Mesodermal cell (in vitro differentiated cells): ENCODE measurements around the gene GHITM.
"Not testable (repeated sequence)": the region's sequence is repeated elsewhere in the genome, so short reads cannot be mapped to it uniquely, and the experiment has no call there.

ENCODE experiments used
- H3K27ac ChIP-seq: 2 replicates; pipeline ENCODE4 v1.7.0; 2013; ENCODE audit warnings: mild to moderate bottlenecking, low read depth, low read length, moderate library complexity; ENCODE audit not compliant: severe bottlenecking
- H3K36me3 ChIP-seq: 2 replicates; pipeline ENCODE4 v1.7.1; 2013; ENCODE audit warnings: mild to moderate bottlenecking, low read length, moderate library complexity; ENCODE audit not compliant: control insufficient read depth, insufficient read depth
- H3K4me1 ChIP-seq: one replicate; pipeline ENCODE4 v1.7.1; 2013; ENCODE audit warnings: mild to moderate bottlenecking, low read length; ENCODE audit not compliant: insufficient read depth, control insufficient read depth, poor library complexity, severe bottlenecking
- H3K4me3 ChIP-seq: 2 replicates; pipeline ENCODE4 v1.7.0; 2013; ENCODE audit warnings: low read length, control low read depth, mild to moderate bottlenecking; ENCODE audit not compliant: insufficient read depth, poor library complexity, severe bottlenecking; ENCODE audit errors: extremely low read depth
- H3K9me3 ChIP-seq: 2 replicates; pipeline ENCODE4 v1.7.1; 2013; ENCODE audit warnings: mild to moderate bottlenecking, low read length, moderate library complexity; ENCODE audit not compliant: control insufficient read depth
- WGBS, 2 experiments: methylation state at CpG; one replicate each; pipeline ENCODE4 v1.1.5; 2013; ENCODE audit warnings: missing lambda C conversion rate in 2 of 2; ENCODE audit not compliant: insufficient coverage in 2 of 2; 5-methylcytosine and 5-hydroxymethylcytosine counted together

Gene GHITM

DNA sequence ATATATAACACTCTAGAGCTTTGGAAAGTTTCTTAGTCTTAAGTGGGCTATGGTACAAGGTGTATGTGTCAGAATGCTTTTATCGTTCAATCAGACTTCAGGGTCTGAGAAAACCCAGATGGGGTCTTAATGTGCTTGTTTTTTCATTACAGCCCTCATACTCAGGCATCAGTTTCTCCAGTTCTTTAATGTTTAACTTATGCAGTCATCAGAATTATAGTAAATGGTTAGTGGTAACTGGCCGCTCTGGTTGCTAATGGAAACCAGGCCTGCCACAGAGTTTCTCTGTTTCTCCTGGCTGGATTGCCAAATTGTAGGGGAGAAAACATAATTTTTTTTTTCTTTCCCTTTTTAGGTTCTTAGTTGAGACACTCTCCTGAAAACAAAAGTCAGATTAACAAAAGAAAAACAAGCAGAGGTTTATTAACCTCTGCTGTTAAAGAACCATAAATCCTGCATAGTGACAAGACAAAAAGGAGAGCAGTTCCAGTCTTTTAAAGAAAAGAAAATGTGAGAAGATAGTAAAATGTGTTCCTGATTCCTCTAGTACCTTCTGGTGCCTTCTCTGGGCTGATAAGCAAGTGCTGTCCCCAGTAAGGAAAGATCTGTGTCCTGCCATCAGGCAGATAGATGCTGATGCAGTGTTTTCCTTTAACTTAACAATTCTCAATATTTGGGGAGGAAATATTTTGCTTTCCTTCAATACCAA, 21.5 kb upstream of the GHITM start:
- no peaks in the 10 kb centered on the region for H3K36me3 ChIP-seq
- no peaks in the 10 kb centered on the region for H3K4me1 ChIP-seq
- H3K9me3 ChIP-seq: no peaks in the 10 kb centered on the region
- WGBS, 2 experiments: 80% methylated on average over 1 of the region's 2 CpGs; no CpG with 5 or more reads in 1 of the 2 experiments
- H3K4me3 ChIP-seq: no peak overlapping the region
- no peak overlapping the region for H3K27ac ChIP-seq

DNA sequence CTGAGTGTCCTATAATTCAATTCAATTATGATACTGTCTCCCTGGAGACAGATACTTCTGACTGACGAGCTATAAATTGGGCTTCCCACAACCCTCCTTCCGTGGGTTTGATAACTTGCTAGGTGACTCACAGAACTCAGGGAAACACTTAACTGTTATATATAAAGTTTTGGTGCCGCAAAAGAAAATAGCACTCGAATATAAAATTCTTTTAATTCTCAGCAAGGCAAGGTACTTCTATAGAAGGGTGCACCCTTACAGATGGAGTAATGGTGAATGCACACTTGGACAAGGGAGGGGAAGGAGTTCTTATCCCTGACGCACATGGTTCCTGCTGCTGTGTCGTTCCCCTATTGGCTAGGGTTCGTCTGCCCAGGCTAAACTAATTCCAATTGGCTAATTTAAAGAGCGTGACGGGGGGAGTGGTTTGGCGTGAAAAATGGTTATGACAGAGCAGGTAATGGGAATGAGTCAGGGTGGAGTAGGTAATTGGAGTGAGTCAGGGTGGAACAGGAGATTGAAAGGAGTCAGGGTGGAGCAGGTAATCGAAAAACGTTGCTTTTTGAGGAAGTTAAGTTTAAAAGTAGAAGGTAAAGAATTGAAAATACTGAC, 20.8 kb upstream of the GHITM start:
- WGBS, 2 experiments: 89 to 97% methylated on average over 5 to 7 of the region's 12 CpGs
- Histone ChIP-seq H3K4me3 (no peak overlapping the region), H3K36me3 (no peaks in the 10 kb centered on the region), H3K4me1 (no peaks in the 10 kb centered on the region), H3K27ac (no peak overlapping the region), H3K9me3 (no peaks in the 10 kb centered on the region)

DNA sequence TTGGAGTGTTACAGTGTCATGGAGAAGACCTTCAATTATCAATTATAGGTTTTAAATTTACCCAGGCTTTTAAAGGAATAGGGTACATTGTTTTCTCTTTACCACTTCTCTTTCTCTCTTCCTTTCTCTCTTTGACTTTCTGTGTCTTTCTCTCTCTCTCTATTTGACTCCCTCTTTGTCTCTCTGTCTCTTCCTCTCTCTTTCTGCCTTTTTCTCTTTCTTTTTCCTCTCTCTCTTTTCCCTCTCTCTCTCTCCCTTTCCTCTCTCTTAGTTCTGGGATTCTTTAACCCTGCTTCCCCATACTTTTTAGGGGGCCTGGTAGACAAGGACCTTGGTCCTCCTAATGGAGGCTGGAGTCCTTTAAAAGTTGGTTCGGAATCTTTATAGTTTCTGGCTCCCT, 15.9 kb upstream of the GHITM start:
- peaks cover 11% of the 10 kb centered on the region for H3K9me3 ChIP-seq
- H3K27ac ChIP-seq: no peak overlapping the region
- H3K36me3 ChIP-seq: no peaks in the 10 kb centered on the region
- no CpG with 5 or more reads among the region's 1 CpG for WGBS, 2 experiments
- H3K4me3 ChIP-seq: no peak overlapping the region
- no peaks in the 10 kb centered on the region for H3K4me1 ChIP-seq

DNA sequence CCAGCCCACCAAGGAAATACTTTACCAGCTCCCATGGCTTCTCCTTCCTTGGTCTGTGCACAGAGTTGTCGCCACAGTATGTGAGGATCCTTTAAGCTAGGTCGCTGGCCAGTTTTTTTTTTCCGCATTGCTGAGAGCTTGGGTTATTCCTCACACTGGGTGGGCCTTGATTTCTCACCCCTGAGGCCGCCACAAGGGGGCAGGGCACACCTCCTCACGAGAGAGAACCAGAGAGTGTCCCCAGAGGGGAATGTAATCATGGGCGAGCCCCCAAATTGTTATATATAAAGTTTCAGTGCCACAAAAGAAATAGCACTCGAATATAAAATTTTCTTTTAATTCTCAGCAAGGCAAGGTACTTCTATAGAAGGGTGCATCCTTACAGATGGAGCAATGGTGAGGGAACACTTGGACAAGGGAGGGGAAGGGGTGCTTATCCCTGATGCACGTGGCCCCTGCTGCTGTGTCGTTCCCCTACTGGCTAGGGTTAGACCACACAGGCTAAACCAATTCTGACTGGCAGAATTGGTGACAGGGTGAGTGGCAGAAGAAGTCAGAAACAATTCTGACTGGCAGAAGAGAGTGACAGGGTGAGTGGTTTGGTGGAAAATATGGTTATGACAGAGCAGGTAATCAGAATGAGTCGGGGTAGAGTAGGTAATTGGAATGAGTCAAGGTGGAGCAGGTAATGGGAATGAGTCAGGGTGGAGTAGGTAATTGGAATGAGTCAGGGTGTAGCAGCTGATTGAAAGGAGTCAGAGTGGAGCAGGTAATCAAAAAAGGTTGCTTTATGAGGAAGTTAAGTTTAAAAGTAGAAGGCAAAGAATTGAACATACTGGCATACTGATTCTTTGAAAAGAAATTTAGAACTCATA, 13.2 kb upstream of the GHITM start:
- H3K27ac ChIP-seq, H3K4me1 ChIP-seq, H3K36me3 ChIP-seq, H3K4me3 ChIP-seq: not testable (repeated sequence)
- H3K9me3 ChIP-seq: peaks cover 11% of the 10 kb centered on the region
- 79 to 86% methylated on average over 4 to 6 of the region's 10 CpGs for WGBS, 2 experiments

DNA sequence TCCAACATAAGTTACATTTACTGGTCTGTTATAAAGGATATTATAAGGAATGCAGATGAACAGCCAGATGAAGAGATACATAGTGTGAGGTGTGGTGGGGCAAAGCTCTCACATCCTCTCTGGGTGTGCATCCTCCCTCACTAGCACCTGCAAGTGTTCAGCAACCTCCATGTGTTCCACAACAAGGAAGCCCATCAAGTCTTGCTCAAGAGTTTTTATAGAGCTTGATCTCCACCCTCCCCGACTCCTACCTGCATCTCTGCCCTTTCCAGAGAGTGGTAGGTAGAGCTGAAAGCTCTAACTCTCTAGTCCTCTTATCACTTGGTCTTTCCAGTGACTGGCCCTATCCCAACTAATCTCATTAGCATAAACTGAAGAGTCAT, 12.5 kb upstream of the GHITM start:
- 100% methylated on average over 1 of the region's 1 CpG; no CpG with 5 or more reads in 1 of the 2 experiments for WGBS, 2 experiments
- Histone ChIP-seq H3K36me3 (no peaks in the 10 kb centered on the region), H3K4me1 (no peaks in the 10 kb centered on the region), H3K27ac (no peak overlapping the region), H3K9me3 (peaks cover 11% of the 10 kb centered on the region), H3K4me3 (no peak overlapping the region)

DNA sequence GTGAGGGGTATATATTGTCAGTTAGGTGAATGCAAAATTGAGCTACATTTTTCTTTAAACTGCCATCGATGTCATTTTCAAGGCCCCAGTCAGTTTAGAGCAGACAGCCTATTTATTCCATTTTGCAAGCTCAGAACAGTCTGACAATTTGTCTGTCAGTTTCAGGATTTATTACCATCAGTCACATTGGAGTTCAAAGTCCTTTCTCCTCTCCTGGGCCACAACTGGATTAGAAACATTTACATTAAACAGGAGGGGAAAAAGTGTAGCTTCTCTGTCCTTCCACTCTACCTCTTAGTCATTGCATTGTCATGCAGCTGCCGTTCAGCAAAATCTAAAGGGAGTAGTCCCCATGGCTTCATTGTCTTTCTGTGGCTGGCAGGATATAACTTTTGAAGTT, 3.5 kb upstream of the GHITM start:
- Histone ChIP-seq H3K4me3 (no peak overlapping the region), H3K27ac (no peak overlapping the region), H3K9me3 (no peaks in the 10 kb centered on the region), H3K4me1 (no peaks in the 10 kb centered on the region), H3K36me3 (no peaks in the 10 kb centered on the region)
- 76% methylated on average over 2 of the region's 2 CpGs; no CpG with 5 or more reads in 1 of the 2 experiments for WGBS, 2 experiments

DNA sequence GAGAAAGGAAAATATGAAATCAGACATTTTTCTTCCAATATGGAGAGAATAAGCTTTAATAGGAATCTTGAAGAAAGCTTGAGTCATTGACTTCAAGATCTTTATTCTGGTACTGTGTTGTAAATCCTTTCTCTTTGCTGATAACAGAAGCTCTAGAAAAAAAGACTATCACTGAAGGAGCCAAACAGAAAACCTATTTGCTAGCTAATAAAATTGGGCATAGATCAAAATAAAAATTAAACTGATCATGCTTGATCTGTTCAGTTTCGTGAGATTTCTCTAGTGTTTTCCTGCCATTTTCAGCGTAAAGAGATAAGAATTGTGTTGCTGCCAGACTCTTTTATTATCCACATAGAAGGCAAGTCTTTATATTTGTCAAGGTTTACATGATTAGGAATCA, 1.5 kb upstream of the GHITM start:
- Histone ChIP-seq H3K9me3 (no peaks in the 10 kb centered on the region), H3K4me1 (no peaks in the 10 kb centered on the region), H3K36me3 (peaks cover 15% of the 10 kb centered on the region), H3K27ac (no peak overlapping the region), H3K4me3 (no peak overlapping the region)
- WGBS, 2 experiments: no CpG with 5 or more reads among the region's 2 CpGs

DNA sequence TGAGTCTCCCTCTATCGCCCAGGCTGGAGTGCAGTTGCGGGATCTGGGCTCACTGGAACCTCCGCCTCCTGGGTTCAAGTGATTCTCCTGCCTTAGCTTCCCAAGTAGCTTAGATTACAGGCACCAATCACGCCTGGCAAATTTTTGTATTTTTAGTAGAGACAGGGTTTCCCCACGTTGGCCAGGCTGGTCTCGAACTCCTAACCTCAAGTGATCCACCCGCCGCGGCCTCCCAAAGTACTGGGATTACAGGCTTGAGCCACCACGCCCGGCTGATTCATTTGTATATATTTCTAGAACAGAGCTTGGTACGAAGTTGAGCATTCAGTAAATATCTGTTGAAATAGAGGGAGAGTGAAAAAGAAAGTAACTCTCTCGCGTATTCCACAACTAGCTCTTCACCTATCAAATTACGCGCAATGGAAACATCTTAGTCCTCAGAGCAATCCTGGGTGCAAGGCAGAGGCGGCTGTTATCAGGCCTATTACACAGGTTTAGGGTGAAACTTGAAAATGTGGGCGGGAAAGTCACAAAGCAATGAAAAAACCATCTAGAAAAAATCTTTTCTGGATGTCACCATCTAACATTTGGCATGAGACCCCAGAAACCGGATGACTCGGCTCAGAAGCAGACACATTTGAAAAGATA, 707 bp upstream of the GHITM start:
- H3K9me3 ChIP-seq: no peaks in the 10 kb centered on the region
- H3K36me3 ChIP-seq: peaks cover 23% of the 10 kb centered on the region
- H3K4me3 ChIP-seq: peak overlapping the region; percentile 93
- no peaks in the 10 kb centered on the region for H3K4me1 ChIP-seq
- 82 to 91% methylated on average over 8 to 12 of the region's 20 CpGs for WGBS, 2 experiments
- H3K27ac ChIP-seq: peak overlapping the region; percentile 60

DNA sequence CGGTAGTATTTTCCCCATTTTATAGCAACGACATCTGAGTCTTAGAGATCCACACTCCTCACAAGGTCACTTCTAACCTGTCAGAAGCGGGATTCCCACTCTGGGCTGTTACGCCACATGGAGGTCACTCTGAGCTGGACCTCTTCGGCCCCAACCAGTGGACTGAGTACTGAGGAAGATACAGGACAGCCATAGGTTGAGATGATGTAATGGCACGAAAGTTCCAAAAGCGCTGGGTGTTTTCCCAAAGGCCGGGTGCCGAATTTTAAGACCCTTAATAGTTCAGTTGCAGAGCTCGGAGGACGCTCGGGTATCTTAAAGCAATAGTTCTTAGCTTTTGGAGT, 699 bp downstream of the GHITM start:
- H3K27ac ChIP-seq: peak overlapping the region; percentile 95
- H3K36me3 ChIP-seq: peaks cover 36% of the 10 kb centered on the region
- 11 to 13% methylated on average over 8 to 9 of the region's 12 CpGs for WGBS, 2 experiments
- no peaks in the 10 kb centered on the region for H3K4me1 ChIP-seq
- H3K4me3 ChIP-seq: peak overlapping the region; percentile 93
- no peaks in the 10 kb centered on the region for H3K9me3 ChIP-seq

DNA sequence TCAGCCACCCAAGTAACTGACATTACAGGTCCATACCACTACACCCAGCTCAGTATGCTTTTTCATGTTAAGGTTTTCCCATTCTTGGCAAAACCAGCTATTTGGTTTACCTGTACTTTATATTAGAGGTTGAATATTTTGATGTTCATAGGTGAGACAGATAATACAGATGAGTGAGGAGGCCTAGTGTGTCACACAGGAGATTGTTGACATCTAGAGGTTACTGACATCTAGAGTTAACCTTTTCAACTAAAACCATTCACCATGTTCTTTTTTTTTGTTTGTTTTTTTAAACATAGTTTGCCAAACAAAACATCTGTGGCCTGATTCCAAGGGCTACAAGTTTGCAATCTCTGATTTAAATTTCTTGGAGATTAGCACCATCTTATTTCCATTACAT, 8.0 kb downstream of the GHITM start:
- no peak overlapping the region for H3K4me3 ChIP-seq
- no peaks in the 10 kb centered on the region for H3K9me3 ChIP-seq
- H3K27ac ChIP-seq: no peak overlapping the region
- H3K4me1 ChIP-seq: no peaks in the 10 kb centered on the region
- H3K36me3 ChIP-seq: peaks cover 82% of the 10 kb centered on the region
